ENCODE results near the gene PRR5.
A peak's percentile ranks its signal among the peaks of the same experiment; 100 is the strongest.
"Not testable (repeated sequence)": the region's sequence is repeated elsewhere in the genome, so short reads cannot be mapped to it uniquely, and the experiment has no call there.

PRR5 gene

DNA sequence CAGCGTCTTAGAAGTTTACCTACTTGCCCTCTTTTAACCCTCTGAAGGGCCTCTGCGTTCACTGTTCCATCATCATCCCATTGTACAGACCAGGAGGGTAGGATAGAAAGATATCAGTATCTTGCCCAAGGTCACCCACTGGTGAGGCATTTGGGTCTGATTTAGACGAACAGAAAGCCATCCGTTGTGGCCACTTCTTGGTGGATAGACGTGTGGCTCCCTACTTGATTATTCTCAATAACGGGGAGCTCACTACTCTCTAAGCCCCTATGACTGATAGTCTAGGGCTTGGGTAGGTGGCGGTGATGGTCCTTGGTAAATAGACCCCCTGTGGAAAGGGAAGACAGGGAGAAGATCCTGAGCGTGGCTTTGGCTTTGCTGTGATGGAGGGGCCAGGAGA is 28.6 kb upstream of the PRR5 start:
- TF ChIP-seq EZH2phosphoT487 (IDR thresholded peaks at IDR 0.05; ENCODE audit: low read depth) = no peak
- no peaks in the 10 kb centered on the region for H3K36me3 ChIP-seq (replicated peaks; ENCODE audit: low read depth, low read length)

DNA sequence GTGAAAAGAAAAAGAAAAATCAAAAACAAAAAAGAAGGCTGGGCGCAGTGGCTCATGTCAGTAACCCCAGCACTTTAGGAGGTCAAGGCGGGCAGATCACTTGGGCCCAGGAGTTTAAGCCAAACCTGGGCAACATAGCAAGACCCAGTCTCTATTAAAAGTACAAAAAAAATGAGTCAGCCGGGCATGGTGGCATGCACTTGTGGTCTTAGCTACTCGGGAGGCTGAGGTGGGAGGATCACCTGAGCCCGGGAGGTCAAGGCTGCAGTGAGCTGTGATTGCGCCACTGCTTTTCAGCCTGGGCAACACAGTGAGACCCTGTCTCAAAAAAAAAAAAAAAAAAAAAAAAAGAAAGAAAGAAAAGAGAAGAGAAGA is 26.0 kb upstream of the PRR5 start:
- H3K79me2 ChIP-seq (ENCODE audit: low read length); H3K36me3 ChIP-seq (replicated peaks; ENCODE audit: low read depth, low read length); H3K27ac ChIP-seq (ENCODE audit: low read length); H3K4me3 ChIP-seq (ENCODE audit: low read length); H4K20me1 ChIP-seq (ENCODE audit: insufficient read depth, low read length); H2AFZ ChIP-seq (ENCODE audit: low read depth, low read length); H3K9me3 ChIP-seq (ENCODE audit: insufficient read depth, low read length); H3K4me2 ChIP-seq (ENCODE audit: low read length); H3K9ac ChIP-seq (ENCODE audit: low read length); H3K4me1 ChIP-seq (ENCODE audit: low read length): not testable (repeated sequence)
- peaks cover 40% of the 10 kb centered on the region for H3K27me3 ChIP-seq (ENCODE audit: low read depth, low read length)

More for the DNA sequence above, 28.6 kb upstream of the PRR5 start:
- Histone ChIP-seq H3K4me3 (ENCODE audit: low read length) (no peak overlapping the region), H3K4me2 (ENCODE audit: low read length) (no peak overlapping the region), H3K27me3 (ENCODE audit: low read depth, low read length) (peaks cover 38% of the 10 kb centered on the region), H3K9me3 (ENCODE audit: insufficient read depth, low read length) (no peaks in the 10 kb centered on the region), H3K4me1 (ENCODE audit: low read length) (peaks cover 6% of the 10 kb centered on the region; the same call in 1 of the 2 replicates), H4K20me1 (ENCODE audit: insufficient read depth, low read length) (no peaks in the 10 kb centered on the region), H3K27ac (ENCODE audit: low read length) (no peak overlapping the region), H3K9ac (ENCODE audit: low read length) (no peak overlapping the region), H2AFZ (ENCODE audit: low read depth, low read length) (no peak overlapping the region), H3K79me2 (ENCODE audit: low read length) (no peaks in the 10 kb centered on the region)

DNA sequence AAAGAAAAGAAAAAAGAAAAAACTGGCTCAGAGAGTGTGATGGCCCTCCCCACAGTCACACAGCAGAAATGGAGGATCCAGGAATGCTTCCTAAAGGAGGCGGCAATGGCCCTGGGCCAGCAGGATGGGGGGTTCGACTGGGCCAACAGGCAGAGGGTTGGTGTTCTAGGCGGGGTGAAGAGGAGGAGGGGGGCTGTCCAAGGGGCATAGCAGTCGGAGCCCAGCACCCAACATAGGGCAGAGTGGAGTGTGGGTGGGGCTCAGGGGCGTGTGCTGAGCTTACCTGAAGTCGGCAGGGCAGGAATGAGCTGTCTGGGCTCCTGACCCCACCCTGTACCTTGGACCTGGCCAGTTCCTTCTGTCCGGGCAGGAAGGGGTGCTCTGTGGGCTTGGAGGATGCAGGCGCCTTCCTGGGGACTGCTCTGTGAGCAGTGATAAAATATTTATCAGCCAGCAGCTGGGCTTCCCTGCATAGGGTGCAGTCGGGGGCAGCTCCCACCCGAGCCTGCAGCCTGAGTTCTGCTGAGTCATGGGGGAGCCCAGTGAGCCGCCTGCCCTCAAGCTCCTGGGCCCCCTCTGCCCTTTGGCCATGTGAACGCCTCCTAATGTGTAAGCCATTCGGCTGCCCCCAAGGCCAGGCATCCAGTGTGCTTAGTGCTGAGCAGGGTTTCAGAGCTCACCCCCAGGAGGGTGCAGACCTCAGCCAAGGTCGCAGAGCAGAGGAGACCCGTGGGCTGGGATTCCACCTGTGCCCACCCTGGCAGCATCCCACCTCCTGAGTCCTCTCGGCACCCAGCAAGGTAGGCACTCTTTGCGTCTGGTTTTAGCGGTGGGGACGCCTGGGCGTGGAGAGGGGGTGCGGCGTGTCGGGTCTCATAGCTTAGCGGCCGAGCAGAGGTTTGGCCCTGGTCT is 25.3 kb upstream of the PRR5 start:
- Histone ChIP-seq H3K9ac (ENCODE audit: low read length) (no peak overlapping the region), H3K27me3 (ENCODE audit: low read depth, low read length) (peaks cover 34% of the 10 kb centered on the region), H3K9me3 (ENCODE audit: insufficient read depth, low read length) (no peaks in the 10 kb centered on the region), H3K79me2 (ENCODE audit: low read length) (no peaks in the 10 kb centered on the region), H2AFZ (ENCODE audit: low read depth, low read length) (peak overlapping the region; percentile 20; the same call in 1 of the 2 replicates), H3K4me1 (ENCODE audit: low read length) (peaks cover 6% of the 10 kb centered on the region; the same call in 1 of the 2 replicates), H3K4me2 (ENCODE audit: low read length) (peak overlapping the region; percentile 56), H3K27ac (ENCODE audit: low read length) (no peak overlapping the region), H3K4me3 (ENCODE audit: low read length) (peak overlapping the region; percentile 64), H4K20me1 (ENCODE audit: insufficient read depth, low read length) (no peaks in the 10 kb centered on the region), H3K36me3 (replicated peaks; ENCODE audit: low read depth, low read length) (no peaks in the 10 kb centered on the region)
- TF ChIP-seq, protein P1, sequence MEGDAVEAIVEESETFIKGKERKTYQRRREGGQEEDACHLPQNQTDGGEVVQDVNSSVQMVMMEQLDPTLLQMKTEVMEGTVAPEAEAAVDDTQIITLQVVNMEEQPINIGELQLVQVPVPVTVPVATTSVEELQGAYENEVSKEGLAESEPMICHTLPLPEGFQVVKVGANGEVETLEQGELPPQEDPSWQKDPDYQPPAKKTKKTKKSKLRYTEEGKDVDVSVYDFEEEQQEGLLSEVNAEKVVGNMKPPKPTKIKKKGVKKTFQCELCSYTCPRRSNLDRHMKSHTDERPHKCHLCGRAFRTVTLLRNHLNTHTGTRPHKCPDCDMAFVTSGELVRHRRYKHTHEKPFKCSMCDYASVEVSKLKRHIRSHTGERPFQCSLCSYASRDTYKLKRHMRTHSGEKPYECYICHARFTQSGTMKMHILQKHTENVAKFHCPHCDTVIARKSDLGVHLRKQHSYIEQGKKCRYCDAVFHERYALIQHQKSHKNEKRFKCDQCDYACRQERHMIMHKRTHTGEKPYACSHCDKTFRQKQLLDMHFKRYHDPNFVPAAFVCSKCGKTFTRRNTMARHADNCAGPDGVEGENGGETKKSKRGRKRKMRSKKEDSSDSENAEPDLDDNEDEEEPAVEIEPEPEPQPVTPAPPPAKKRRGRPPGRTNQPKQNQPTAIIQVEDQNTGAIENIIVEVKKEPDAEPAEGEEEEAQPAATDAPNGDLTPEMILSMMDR (IDR thresholded peaks at IDR 0.05; ENCODE audit: low read depth, low read length) = no peak
- no peak for TF ChIP-seq EZH2phosphoT487 (IDR thresholded peaks at IDR 0.05; ENCODE audit: low read depth)

DNA sequence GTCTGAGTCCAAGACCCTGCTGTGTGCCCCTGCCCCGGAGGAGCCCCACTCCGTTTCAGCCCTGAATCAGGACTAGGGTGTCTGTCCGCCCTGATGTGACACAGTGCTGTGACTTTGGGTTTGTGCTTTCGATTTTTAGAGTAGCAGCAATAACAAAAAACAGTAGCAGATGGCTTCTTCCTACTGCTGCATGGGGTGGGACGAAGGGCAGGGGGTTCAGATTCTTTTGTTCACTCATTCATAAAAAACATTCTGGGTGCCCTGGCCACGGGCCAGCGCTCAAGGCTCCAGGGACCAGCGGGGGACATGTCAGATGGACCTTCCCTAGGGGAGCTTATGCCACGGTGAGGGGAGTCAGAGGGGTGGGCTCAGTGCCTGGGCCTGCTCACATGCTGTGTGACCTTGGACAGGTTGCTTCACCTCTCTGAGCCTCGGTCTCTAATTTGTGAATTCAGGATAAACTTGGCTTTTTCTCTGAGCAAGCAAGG is 24.6 kb upstream of the PRR5 start:
- no peak overlapping the region for H3K27ac ChIP-seq (ENCODE audit: low read length)
- TF ChIP-seq, protein P1 (IDR thresholded peaks at IDR 0.05; ENCODE audit: low read depth, low read length) = no peak
- no peak for TF ChIP-seq EZH2phosphoT487 (IDR thresholded peaks at IDR 0.05; ENCODE audit: low read depth)
- no peak overlapping the region for H3K9ac ChIP-seq (ENCODE audit: low read length)
- H2AFZ ChIP-seq (ENCODE audit: low read depth, low read length) = no peak overlapping the region
- no peaks in the 10 kb centered on the region for H3K9me3 ChIP-seq (ENCODE audit: insufficient read depth, low read length)
- H3K4me2 ChIP-seq (ENCODE audit: low read length) = peak overlapping the region; percentile 56
- peaks cover 6% of the 10 kb centered on the region; the same call in 1 of the 2 replicates for H3K4me1 ChIP-seq (ENCODE audit: low read length)
- peak overlapping the region; percentile 64 for H3K4me3 ChIP-seq (ENCODE audit: low read length)
- H3K36me3 ChIP-seq (replicated peaks; ENCODE audit: low read depth, low read length) = no peaks in the 10 kb centered on the region
- no peaks in the 10 kb centered on the region for H3K79me2 ChIP-seq (ENCODE audit: low read length)
- no peaks in the 10 kb centered on the region for H4K20me1 ChIP-seq (ENCODE audit: insufficient read depth, low read length)
- H3K27me3 ChIP-seq (ENCODE audit: low read depth, low read length) = peaks cover 32% of the 10 kb centered on the region; the same call in 1 of the 2 replicates

All from OCI-LY3 (cell line).